Esophagus squamous epithelium (tissue), 4 donors: ENCODE results near the gene C6.

ENCODE experiments used
- CTCF ChIP-seq, 6 experiments: fragments of 450-650 bp in 4 of 6; fragments of 200-600 bp in 2 of 6; sonication (generic) in 2 of 6; IDR thresholded peaks; one replicate each; pipeline ENCODE4 v1.5.1; 2016 to 2019; ENCODE audit warnings: antibody characterized with exemption in 6 of 6, mild to moderate bottlenecking in 4 of 6, moderate library complexity in 4 of 6
- POLR2A ChIP-seq, 4 donors: fragments of 450-650 bp; IDR thresholded peaks; one replicate each; pipeline ENCODE4 v1.6.1; 2017; ENCODE audit warnings: antibody characterized with exemption in 4 of 4, mild to moderate bottlenecking in 4 of 4, moderate library complexity in 3 of 4

- TF ChIP-seq POLR2A (IDR thresholded peaks at IDR 0.05) (no peak), CTCF (IDR thresholded peaks at IDR 0.05) (no peak)
Measured at GRCh38 chr5:41247135-41247534, 33.8 kb upstream of the C6 start.
